HG02798 (cell line): Measurements from ENCODE around the gene NPBWR2.
"Not testable (repeated sequence)": the region's sequence is repeated elsewhere in the genome, so short reads cannot be mapped to it uniquely, and the experiment has no call there.

Source experiments
- ATAC-seq: cut with Tn5 transposase; IDR thresholded peaks from one replicate; pipeline ENCODE4 v1.9.1; 2021; ENCODE audit warnings: mild to moderate bottlenecking; ENCODE audit not compliant: unreplicated experiment, poor library complexity

NPBWR2 gene

DNA sequence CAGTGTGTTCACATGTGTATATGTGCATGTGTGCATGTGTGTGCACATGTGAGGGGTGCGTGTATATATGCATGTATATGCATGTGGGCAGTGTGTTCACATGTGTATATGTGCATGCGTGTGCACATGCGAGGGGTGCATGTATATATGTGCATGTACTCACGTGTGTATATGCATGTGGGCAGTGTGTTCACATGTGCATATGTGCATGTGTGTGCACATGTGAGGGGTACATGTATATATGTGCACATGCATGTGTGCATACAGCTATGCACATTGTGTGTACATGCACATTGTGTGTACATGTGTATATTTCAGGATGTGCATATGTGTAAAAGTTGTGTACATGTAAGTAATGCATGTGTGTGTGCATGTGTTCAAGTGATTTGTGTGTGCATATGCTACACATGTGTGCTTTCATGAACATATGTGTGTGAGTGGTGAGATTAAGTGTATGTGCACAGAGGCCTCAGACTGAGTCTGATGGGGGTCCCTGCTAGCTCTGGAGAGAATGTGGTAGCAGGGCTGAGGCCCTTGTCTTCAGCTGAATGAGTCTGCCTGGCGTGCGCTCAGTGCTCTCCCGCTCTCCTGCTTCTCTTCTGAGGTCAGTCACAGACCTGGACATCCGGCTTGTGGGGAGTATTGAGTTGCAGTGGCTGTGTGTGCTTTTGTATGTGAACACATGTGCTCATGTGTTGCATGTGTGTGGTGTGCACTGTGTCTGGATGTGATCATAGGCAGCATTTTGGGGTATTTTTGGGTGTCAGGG, 37.0 kb upstream of the NPBWR2 start:
- ATAC-seq: no peak

DNA sequence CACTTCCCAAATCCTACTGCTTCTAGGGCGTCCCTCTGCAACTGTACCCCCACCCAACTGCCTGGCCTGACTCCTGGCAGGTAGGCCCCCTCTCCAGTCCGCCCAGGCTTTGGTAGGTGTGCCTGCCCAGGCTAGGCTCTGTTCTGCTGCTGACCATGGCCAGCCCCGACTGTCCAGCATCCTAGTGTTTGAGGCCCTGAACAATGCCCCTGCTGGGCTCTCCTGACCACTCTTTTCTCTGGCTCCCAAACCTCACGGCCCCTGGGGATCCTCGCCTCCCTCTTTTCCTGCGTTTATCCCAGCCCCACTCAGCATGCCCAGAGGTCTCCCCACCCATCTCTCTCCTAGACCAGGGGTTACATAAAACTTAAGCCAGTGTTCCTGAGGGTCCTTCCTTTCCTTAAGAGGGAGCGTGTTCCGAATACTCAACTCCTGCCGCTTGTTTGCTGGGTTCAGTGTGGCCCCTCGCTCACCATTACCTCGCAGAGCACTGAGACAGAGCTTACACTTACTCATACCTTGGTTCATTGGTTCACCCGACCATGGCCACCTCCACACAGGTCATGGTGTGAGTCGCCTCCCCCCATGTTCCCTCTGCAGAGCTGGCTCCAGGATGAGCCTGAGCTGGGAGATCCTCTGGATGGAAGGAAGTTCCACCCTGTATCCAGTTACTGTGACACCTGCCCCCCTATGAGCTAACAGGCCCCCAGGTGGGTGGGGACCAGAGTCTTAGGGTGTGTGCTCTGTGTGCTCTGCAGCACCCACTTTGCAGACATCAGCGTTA, 35.8 kb upstream of the NPBWR2 start:
- ATAC-seq: no peak

DNA sequence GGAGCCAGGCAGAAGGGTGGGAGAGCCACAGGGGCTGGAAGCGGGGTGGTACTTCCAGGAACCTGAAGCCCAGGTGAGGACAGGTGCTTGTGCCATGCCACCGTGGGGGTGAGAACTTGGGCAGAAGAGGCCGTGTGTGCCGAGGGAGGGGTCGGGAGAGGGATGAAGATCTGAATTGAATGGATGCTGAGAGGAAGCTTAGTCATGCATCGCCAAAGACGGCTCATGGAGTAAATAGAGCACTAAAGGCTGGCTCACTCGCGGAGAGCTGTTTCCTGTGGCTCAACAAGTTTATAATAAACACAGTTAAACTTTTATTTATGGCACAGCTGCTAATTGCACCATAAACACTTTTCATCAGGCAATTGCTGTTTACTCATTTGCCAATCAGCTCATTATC, 35.2 kb upstream of the NPBWR2 start:
- no peak for ATAC-seq

DNA sequence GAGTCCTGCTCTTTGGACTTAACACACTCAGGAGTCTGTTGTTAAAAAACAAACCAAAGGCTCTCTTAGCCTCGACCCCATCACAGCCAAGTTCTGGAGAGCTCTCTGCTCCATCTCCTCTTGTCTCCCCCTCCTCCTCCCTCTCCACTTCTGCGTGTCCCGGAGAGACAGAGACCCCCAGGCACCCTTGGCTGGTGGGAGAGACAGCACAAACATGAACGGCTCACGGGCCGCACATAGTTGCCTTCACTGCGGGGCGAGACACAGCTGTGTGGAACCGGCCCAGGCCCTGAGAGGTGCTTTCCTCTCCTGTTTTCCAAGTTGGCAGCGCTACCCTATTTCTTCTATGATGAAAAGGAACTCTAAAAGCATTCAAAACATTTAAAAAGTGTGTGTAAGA, 33.6 kb upstream of the NPBWR2 start:
- ATAC-seq: no peak

DNA sequence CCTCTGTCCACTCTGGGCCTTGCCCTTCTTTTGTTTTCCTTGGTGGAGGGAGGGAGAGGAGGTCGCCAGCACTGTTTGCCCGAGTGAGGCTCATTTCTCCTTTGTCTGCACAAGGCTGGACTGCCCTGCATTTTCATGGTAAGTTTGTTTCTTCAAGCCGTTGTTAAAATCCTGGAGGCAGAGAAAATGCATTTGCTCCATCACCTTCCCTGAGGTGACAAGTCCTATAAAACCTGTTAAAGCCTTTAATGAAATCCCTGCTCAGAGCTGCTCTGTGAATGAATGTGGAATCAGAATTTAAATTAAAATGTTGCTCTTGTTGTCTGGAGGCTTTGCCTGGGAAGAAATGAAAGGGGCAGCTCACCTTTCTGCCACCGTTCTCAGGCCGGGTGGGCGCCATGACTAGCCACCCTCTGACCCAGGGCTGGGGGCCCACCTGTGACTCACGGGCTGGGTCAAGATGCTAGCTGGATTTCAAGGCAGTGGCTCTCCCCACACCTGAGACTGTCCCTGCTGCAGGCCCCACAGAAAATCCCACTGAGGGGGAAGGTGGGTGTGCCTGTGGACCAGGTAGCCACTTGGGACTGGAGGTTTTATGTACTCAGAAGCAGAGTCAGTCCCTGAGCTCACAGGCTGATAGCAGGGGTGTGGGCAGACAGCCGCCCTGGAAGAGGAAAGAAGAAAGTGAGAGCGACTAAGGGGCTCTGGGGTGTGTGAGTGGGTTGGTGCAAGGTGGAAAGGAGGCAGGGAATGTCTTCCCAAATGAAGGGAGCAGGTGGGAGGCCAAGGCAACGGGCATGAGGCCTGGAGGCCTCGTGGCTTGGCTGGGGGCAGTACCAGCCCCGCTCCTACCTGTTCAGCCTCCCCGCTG, 32.9 kb upstream of the NPBWR2 start:
- no peak for ATAC-seq

DNA sequence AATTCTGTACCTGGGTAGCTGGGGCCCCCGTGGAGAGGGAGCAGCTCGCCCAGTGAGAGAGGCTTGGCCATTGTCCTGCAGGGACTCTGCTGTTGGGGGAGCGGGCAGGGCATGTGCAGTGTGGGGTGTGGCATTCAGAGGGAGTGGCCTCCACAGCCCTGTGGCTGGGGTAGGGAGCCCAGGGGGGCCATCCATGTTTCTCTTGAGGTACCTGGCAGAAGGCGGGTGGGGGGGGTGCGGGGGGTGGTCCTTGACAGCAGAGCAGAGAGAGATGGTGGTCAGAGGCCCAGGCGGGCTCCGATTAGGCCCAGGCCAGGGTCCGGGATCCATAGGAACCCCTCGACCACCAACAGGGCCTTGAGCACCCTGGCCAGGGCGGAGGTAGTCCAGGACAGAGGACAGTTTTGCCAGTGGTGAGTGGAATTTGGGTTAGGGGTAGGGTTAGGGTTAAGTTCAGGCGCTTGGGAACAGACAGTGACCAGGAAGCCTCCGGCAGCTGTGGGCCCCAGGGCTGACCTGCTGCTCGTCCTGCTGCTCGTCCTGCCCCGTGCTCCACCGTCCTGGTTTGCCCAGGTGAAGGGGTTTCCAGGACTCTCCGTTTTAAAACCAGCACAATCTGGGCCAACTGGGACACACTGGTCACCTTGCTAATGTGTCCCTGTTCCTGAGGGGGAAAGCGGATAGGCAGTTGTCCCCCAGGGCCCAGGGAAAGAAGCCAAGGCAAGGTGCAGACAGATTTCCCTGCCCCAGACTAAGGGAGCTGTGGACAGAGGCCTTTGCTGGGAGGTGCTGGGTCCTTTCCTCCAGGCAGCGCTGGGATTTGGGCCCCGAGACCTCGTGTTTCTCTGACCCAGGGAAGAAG, 32.1 kb upstream of the NPBWR2 start:
- ATAC-seq: no peak

DNA sequence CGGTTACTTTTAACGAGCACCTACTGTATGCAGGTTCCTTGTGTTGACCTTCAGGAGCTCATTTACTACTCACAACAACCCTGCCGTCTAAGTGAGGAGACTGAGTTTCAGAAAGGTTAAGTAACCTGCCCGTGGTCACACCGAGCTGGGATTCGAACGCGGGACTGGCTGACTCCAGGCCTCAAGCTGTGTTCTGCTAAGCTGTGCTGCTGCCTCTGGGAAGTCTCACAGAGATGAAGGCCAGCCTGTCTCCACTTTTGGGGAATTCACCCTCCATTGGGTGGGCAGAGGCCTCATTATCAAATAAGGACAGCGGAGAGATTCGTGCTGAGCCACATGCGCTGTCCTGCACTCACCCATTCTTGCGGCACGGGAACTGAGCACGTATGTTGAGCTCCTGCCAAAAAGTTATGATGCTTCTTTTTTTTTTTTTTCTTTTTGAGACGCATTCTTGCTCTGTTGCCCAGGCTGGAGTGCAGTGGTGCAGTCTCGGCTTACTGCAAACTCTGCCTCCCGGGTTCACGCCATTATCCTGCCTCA, 31.0 kb upstream of the NPBWR2 start:
- ATAC-seq: no peak

DNA sequence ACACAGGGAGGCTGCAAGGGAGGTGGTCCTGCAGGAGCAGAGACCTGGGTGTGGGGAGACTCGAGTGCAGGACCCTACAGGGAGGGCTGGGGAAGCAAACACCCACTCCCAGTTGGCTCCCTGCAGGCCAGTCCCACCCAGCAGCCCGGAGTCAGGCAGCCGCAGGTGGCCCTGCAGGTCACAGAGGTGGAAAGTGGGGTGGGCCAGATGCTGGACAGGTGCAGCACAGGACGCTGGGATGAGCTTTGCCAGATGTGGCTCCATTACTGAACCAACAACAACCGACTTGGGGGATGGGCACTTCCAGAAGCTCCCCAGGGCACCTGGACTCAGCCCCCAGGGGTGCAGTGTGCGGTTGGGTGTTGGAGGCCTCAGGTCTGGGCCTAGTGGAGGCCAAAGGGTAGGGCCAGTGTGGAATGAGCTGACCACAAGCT, 30.2 kb upstream of the NPBWR2 start:
- ATAC-seq: no peak

DNA sequence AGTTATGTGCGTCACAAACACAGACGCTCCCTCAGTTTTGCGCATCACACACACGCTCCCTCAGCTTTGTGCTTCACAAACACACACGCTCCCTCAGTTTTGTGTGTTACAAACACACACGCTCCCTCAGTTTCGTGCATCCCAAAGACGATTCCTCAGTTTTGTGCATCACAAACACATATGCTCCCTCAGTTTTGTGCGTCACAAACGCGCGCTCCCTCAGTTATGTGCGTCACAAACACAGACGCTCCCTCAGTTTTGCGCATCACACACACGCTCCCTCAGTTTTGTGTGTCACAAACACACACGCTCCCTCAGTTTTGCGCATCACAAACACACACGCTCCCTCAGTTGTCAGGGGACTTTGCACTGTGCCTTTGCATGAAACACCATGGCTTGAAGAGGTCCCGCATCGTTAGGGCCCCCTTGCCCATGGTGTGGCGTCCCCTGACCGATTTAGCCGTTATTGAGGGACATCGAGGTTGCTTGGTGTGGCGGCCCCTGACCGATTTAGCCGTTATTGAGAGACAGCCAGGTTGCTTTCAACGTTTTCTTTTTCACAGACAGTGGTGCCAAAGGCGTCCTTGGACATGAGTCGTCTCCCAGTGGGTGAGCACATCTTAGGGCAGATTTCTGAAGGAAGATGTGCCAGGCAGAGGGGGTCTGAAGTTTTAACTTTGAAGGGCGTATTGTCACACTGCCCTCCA, 28.8 kb upstream of the NPBWR2 start:
- ATAC-seq: no peak

DNA sequence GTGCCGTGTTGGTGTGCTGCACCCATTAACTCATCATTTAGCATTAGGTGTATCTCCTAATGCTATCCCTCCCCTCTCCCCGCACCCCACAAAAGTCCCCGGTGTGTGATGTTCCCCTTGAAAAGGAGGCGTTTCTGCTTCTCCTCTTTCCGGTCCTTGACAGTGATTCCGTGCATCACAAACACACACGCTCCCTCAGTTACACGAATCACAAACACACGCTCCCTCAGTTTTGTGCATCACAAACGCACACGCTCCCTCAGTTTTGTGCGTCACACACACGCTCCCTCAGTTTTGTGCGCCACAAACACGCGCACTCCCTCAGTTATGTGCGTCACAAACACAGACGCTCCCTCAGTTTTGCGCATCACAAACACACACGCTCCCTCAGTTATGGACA, 27.4 kb upstream of the NPBWR2 start:
- not testable (repeated sequence) for ATAC-seq

DNA sequence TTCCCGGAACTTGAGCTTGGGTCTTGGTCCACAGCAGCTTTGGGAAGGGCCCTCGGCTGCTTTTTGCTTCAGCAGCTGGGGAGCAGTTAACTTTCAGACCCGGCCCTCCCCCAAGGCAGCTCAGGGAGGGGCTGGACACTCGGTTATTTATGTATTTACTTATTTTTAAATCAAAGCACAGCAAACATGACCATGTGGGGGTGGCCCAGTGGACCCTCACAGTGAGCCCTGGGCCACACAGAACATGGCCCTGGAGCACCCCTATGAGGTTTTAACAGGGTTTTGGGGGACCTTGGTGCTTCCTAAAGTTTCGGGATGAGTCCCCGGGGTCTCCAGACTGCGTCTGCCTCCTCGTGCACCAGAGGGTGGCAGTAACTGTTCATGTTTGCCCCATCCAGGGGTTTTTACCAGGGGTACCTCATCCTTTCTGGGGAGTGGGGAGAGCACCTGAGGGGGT, 26.6 kb upstream of the NPBWR2 start:
- ATAC-seq: no peak

DNA sequence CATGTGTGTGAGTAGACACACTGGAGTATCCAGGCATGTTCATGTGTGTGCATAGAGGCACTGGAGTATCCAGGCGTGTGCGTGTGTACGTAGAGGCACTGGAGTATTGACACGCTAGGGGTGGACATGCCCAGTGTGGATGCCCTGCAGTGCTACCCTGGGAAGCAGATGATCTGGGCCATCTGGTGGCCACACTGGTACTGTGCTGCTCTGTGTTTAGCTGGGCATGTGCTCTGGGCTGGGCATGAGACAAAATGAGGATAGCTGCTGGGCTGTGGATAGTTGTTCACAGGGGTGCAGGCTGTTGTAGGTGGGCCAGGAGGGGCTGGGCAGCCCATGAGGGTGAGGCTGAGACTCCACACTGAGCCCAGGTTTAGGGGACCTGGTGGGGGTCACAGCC, 24.0 kb upstream of the NPBWR2 start:
- ATAC-seq: no peak

DNA sequence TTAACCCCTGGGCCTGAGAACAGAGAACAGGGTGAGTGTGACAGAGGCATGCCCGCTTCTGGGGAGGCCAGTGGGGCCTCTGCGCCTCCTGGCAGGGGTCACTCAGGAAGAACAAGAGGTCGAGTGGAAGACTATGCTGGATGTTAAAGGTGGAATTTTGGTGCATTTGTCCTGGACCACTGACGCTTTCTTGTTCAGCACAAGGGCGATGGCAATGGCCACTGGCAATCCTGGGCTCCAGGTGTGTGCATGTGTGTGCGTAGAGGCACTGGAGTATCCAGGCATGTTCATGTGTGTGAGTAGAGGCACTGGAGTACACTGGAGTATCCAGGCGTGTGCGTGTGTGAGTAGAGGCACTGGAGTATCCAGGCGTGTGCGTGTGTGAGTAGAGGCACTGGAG, 23.5 kb upstream of the NPBWR2 start:
- ATAC-seq: no peak

DNA sequence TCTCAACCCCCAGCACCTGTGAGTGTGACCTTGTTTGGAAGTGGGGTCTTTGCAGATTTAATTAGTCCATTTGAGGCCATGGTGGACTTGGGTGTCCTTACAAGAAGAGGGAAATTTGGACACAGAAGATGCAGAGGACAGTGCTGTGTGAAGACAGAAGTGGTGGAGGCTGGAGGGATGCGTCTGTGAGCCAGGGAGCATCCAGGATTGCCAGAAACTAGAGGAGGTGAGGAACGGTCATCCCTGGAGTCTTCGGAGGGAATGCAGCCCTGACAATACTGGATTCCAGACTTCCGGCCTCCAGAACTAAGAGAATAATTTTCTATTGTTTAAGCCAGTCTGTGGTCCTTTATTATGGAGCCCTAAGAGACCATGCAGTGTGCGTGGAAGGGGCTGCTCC, 22.9 kb upstream of the NPBWR2 start:
- ATAC-seq: no peak

DNA sequence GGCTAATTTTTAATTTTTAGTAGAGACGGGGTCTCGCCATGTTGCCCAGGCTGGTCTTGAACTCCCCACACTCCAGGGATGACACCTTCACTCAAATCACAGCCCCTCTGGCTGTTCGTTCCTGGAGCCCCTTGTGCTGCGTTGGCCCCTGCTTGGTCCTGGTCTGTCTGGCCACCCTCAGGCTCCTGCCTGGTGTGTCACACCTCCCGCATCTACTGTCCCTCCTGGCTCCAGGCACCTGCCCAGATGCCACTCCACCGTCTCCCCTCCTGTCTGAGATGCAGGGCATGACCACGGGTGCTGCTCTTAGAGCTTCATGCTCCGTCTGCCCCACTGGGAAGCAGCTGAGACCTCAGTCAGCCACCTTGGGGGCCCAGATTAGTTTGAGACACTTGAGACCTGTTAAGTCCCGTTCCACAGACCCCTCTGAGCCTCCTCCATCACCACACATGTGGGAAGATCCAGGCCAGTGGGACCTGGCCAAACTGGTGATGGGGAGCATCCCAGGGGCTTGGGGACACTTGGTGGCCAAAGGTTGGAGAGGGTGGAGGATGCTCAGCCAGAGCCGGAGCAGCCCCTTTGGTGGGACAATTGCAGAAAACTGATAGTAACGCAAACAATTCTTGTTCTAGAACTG, 21.9 kb upstream of the NPBWR2 start:
- ATAC-seq: no peak

DNA sequence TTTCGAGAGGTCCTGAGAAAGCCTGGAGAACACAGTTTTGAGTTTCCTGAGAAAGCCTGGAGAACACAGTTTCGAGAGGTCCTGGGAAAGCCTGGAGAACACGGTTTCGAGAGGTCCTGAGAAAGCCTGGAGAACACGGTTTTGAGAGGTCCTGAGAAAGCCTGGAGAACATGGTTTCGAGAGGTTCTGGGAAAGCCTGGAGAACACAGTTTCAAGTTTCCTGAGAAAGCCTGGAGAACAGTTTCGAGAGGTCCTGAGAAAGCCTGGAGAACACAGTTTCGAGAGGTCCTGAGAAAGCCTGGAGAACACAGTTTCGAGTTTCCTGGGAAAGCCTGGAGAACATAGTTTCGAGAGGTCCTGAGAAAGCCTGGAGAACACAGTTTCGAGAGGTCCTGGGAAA, 16.2 kb upstream of the NPBWR2 start:
- ATAC-seq: not testable (repeated sequence)

DNA sequence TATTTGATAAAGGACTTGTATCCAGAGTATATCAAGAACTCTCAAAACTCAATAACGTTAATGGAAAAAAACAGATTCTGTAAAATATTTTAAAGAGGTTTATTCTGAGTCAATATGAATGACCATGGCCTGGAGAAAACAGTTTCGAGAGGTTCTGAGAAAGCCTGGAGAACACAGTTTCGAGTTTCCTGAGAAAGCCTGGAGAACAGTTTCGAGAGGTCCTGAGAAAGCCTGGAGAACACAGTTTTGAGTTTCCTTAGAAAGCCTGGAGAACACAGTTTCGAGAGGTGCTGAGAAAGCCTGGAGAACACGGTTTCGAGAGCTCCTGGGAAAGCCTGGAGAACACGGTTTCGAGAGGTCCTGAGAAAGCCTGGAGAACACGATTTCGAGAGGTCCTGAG, 15.6 kb upstream of the NPBWR2 start:
- ATAC-seq: not testable (repeated sequence)

DNA sequence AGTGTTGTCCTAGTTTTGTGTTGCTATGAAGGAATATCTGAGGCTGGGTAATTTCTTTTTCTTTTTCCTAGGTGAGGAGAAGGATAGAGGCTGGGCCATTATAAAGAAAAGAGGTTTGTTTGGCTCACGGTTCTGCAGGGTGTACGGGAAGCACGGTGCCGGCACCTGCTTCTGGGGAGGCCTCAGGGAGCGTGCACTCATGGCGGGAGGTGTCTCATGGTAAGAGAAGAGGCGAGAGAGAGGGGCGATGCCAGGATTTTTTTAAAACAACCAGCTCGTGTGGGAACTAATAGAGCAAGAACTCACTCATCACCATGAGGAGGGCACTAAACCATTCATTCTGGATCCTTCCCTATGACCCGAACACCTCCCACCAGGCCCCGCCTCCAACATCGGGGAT, 14.2 kb upstream of the NPBWR2 start:
- no peak for ATAC-seq
